GM19043 (cell line): Measurements from ENCODE around the gene C6orf163.

Experiments
- ATAC-seq: cut with Tn5 transposase; IDR thresholded peaks from one replicate; pipeline ENCODE4 v1.9.1; 2021; ENCODE audit warnings: low read depth; ENCODE audit not compliant: unreplicated experiment

C6orf163 gene

DNA sequence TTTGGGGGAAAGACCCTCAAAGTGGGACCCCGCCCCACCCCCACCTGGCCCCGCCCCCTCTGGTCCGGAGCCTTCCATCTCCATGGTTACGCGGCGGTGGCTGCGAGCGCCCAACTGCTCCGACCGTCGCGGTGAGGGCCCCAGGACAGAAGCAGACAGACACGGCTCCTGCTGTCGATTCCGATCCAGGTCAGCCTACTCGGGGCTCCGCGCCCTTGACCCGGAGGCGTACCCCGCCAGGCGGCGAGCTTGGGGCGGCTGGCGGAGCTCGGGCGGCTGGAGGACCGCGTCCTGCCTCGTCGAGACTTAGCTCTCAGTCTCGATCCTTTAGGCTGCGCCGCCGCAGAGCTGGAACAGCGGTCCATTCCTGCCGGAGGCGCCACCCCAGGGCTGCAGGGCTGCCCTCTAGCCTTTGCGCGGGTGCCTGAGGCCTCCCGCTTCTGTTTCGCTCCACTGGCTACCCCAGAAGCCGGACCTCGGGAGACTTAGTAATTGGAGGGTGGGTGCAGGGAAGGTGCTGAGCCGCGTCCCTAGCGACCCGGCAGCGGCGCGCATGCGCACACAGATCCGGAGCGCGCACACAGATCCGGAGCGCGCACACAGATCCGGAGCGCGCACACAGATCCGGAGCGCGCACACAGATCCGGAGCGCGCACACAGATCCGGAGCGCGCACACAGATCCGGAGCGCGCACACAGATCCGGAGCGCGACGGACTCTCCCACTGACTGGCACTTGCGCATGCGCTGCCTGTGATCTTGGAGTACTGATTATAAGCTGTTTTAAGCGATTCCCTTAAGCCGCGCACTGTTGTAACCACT lies 63.5 kb downstream of the C6orf163 start, which contains the start of gene CFAP206:
Gene CFAP206, plus strand, starts transcription at position 72 of the 820 bp plus-strand sequence. CDS start 1,868 bp downstream, outside the sequence.
- ATAC-seq: peak; percentile 73

DNA sequence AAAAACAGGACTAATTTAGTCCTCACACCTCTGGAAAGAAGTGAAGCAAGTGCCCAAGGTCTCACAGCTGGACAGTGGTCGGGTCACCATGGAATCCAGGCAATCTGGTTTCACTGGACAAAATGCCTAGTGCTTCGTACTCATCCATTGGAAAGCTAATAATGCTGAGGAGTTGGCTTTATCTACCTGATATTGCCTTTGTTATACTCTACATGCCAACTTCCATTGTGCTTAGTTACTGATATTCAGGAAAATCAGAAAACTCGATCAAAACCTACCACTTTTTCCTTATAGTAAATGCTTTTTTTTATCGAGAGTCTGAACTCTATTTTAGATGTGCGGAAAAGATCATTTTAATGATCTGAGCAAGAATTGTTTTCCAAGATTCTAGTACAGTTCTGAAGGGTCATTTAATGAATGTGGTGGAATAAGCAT lies 64.1 kb downstream of the C6orf163 start:
- no peak for ATAC-seq
